ENCODE data around the gene LTBP2.
"Not testable (repeated sequence)": the region's sequence is repeated elsewhere in the genome, so short reads cannot be mapped to it uniquely, and the experiment has no call there.

The LTBP2 gene

DNA sequence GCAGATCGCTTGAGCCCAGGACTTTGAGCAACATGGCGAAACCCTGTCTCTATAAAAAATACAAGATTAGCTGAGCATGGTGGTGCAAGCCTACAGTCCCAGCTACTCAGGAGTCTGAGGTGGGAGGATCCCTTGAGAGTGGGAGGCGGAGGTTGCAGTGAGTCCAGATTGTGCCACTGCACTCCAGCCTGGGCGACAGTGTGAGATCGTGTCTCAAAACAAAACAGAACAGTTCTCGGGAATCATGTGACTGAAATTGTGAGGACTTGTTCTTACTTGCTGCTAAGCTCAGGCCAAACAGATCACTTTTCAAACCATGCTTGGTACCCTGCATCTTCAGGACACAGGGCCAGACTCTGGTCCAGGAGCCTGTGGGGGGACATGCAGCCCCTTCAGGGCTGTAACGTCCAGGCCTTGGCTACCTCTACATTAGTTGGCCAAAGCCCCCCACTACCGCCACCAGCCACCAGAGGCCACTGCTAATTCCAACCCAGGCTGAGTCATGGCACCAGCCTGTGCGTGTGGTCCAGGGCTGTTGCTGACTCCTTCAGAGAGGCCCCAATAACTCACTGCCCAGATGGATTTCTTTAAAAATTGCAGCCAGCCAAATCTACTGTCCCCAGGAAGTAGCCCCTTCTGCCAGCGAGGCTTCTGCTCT lies 152.6 kb downstream of the LTBP2 start:
- in situ Hi-C loops (cut with MboI; ENCODE audit: low sequenced_read_pairs) = no loop called here

GRCh38 chr14:74457565-74457895 lies 154.5 kb downstream of the LTBP2 start:
- in situ Hi-C loops (cut with MboI; ENCODE audit: low sequenced_read_pairs) = no loop called here

- in situ Hi-C loops (cut with MboI; ENCODE audit: low sequenced_read_pairs) = no loop called here
These were observed 155.1 kb downstream of the LTBP2 start for GRCh38 chr14:74456684-74457564.

- in situ Hi-C loops (cut with MboI; ENCODE audit: low sequenced_read_pairs) = not testable (repeated sequence)
These were observed 157.6 kb downstream of the LTBP2 start for GRCh38 chr14:74454397-74454796.
